ENCODE data around the gene SLC38A11. TPM values are rescaled to one million over a fixed set of nuclear protein-coding genes. Genes with fewer than 3 reads are reported as not detected.

SLC38A11 gene
- total and polyA plus RNA-seq, 2 experiments from 2014 or later: not detected

- Histone ChIP-seq H3F3A (replicated peaks; ENCODE audit: low read depth) (no peaks in the 10 kb centered on the region), H3K79me2 (replicated peaks; ENCODE audit: insufficient read depth) (no peaks in the 10 kb centered on the region), H3K4me3 (no peak overlapping the region), H4K20me1 (replicated peaks; ENCODE audit: insufficient read depth) (no peaks in the 10 kb centered on the region), H3K4me1 (ENCODE audit: insufficient read depth) (no peaks in the 10 kb centered on the region), H3K27me3 (ENCODE audit: insufficient read depth) (no peaks in the 10 kb centered on the region), H3K27ac (ENCODE audit: low read depth) (no peak overlapping the region), H3K9me2 (ENCODE audit: insufficient read depth) (no peaks in the 10 kb centered on the region), H2AFZ (no peak overlapping the region), H3K36me3 (ENCODE audit: insufficient read depth) (no peaks in the 10 kb centered on the region), H3K4me2 (no peak overlapping the region)
- TF ChIP-seq EZH2 (IDR thresholded peaks at IDR 0.05; ENCODE audit: low read depth, unreplicated experiment) (no peak), REST (IDR thresholded peaks at IDR 0.05; ENCODE audit: unreplicated experiment) (no peak)
- Mint-ChIP-seq H3K4me1 (no peaks in the 10 kb centered on the region), H3K36me3 (ENCODE audit: low read depth) (no peaks in the 10 kb centered on the region), H3K4me3 (no peak overlapping the region), H3K9me3 (no peaks in the 10 kb centered on the region), H3K27ac (no peak overlapping the region), H3K27me3 (ENCODE audit: insufficient read depth, low read depth, poor library complexity) (peaks cover 2% of the 10 kb centered on the region)
- ATAC-seq: no peak
- no peak for DNase-seq (ENCODE audit: low spot score)
Measured at GRCh38 chr2:164859251-164859818, 96.0 kb downstream of the SLC38A11 start.

- TF ChIP-seq EZH2phosphoT487 (IDR thresholded peaks at IDR 0.05; ENCODE audit: unreplicated experiment): no peak
- no peak for TF ChIP-seq ETS1 (IDR thresholded peaks at IDR 0.05)
- no peak for TF ChIP-seq ZNF331 (CRISPR knock-in tag; IDR thresholded peaks at IDR 0.05; ENCODE audit: low read depth)
- no peak for TF ChIP-seq CTCF (conservative IDR thresholded peaks at IDR 0.05; ENCODE audit: low read depth in 2 of 2)
- no peak for TF ChIP-seq REST (IDR thresholded peaks at IDR 0.05; ENCODE audit: unreplicated experiment)
- Histone ChIP-seq H3K9me2 (ENCODE audit: insufficient read depth) (no peaks in the 10 kb centered on the region), H3K27ac (ENCODE audit: low read depth) (no peak overlapping the region), H3K4me3 (no peak overlapping the region), H3F3A (replicated peaks; ENCODE audit: low read depth) (no peaks in the 10 kb centered on the region), H3K79me2 (replicated peaks; ENCODE audit: insufficient read depth) (no peaks in the 10 kb centered on the region), H3K4me2 (no peak overlapping the region), H2AFZ (no peak overlapping the region), H3K36me3 (ENCODE audit: insufficient read depth) (no peaks in the 10 kb centered on the region), H3K27me3 (ENCODE audit: insufficient read depth) (no peaks in the 10 kb centered on the region), H3K4me1 (ENCODE audit: insufficient read depth) (no peaks in the 10 kb centered on the region), H4K20me1 (replicated peaks; ENCODE audit: insufficient read depth) (no peaks in the 10 kb centered on the region)
- no peak for DNase-seq (ENCODE audit: low spot score)
- H3K4me3 Mint-ChIP-seq: no peak overlapping the region
- H3K9me3 Mint-ChIP-seq: no peaks in the 10 kb centered on the region
- no peak for ATAC-seq
- no peak overlapping the region for H3K27ac Mint-ChIP-seq
- H3K36me3 Mint-ChIP-seq (ENCODE audit: low read depth): no peaks in the 10 kb centered on the region
- H3K27me3 Mint-ChIP-seq (ENCODE audit: insufficient read depth, low read depth, poor library complexity): no peaks in the 10 kb centered on the region
- no peaks in the 10 kb centered on the region for H3K4me1 Mint-ChIP-seq
Measured at GRCh38 chr2:164852086-164852485, 103.2 kb downstream of the SLC38A11 start.

Measured in GM23338 (cell line).